HG02884 (cell line): Measurements from ENCODE around the gene PTPN4.

ENCODE experiments used
- ATAC-seq: cut with Tn5 transposase; IDR thresholded peaks from one replicate; pipeline ENCODE4 v1.9.1; 2021; ENCODE audit warnings: mild to moderate bottlenecking, moderate library complexity; ENCODE audit not compliant: unreplicated experiment

Gene PTPN4, protein sequence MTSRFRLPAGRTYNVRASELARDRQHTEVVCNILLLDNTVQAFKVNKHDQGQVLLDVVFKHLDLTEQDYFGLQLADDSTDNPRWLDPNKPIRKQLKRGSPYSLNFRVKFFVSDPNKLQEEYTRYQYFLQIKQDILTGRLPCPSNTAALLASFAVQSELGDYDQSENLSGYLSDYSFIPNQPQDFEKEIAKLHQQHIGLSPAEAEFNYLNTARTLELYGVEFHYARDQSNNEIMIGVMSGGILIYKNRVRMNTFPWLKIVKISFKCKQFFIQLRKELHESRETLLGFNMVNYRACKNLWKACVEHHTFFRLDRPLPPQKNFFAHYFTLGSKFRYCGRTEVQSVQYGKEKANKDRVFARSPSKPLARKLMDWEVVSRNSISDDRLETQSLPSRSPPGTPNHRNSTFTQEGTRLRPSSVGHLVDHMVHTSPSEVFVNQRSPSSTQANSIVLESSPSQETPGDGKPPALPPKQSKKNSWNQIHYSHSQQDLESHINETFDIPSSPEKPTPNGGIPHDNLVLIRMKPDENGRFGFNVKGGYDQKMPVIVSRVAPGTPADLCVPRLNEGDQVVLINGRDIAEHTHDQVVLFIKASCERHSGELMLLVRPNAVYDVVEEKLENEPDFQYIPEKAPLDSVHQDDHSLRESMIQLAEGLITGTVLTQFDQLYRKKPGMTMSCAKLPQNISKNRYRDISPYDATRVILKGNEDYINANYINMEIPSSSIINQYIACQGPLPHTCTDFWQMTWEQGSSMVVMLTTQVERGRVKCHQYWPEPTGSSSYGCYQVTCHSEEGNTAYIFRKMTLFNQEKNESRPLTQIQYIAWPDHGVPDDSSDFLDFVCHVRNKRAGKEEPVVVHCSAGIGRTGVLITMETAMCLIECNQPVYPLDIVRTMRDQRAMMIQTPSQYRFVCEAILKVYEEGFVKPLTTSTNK

DNA sequence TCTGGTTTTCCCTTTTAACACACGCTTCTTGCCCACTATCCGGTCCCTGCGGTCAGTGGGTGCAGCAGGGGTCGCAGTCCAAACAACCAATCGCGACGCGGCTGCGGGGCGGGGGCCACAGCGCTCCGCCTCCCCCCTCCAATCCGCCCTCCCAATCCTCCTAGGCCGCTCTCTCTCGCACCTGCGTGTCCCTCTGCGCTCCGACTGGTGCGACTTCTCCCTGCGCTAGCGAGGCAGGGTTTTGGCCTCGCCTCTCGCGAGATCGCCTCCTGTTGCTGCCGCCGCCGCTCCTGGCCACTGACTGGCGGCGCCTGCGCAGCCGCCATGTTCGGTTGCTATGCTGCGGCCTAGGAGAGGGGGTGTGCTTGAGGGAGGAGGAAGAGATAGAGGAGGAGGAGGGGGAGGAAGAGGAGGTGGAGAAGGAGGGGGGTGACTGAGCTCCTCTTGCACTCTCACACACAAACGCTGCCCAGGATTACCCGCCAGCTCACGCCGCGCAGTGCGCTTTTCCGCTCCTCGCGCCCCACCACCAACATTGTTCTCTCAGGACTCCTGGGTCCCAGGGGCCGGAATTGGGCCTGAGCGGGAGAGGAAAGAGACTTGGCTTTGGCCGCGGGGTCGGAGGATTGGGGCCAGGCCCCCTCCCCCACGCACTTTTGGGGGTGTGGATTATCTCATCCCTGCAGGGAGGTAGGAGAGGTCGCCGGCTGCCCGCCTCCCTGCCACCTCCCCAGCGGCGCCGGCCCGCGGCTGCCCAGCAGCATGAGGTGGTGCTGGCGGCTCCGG, at the start of gene PTPN4:
TSS of gene PTPN4 (plus strand) at position 472 of the 786 bp plus-strand sequence. CDS start 49,932 bp downstream, outside the sequence.
- ATAC-seq = peak; percentile 89

DNA sequence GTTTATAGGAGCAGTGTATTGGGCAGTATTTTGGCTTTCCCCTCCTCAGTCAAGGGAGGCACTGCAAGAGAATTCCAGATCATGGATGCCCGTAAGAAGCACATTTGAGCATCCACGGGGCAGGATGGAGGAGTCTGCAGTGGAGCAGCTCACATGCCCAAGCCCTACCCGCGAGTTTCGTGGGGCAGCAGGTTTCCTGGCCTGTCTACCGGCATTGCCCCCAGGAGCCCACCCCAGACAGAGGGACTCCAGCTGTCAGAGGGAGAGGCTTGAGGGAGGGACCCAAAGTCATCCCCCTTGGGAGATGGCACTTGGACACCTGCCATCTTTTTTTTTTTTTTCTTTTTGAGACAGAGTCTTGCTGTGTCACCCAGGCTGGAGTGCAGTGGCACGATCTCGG, 49.4 kb upstream of the PTPN4 start:
- no peak for ATAC-seq

GRCh38 chr2:119711352-119711751, 48.4 kb upstream of the PTPN4 start:
- ATAC-seq = no peak

- no peak for ATAC-seq
These were observed 47.2 kb upstream of the PTPN4 start for GRCh38 chr2:119712571-119712970.

DNA sequence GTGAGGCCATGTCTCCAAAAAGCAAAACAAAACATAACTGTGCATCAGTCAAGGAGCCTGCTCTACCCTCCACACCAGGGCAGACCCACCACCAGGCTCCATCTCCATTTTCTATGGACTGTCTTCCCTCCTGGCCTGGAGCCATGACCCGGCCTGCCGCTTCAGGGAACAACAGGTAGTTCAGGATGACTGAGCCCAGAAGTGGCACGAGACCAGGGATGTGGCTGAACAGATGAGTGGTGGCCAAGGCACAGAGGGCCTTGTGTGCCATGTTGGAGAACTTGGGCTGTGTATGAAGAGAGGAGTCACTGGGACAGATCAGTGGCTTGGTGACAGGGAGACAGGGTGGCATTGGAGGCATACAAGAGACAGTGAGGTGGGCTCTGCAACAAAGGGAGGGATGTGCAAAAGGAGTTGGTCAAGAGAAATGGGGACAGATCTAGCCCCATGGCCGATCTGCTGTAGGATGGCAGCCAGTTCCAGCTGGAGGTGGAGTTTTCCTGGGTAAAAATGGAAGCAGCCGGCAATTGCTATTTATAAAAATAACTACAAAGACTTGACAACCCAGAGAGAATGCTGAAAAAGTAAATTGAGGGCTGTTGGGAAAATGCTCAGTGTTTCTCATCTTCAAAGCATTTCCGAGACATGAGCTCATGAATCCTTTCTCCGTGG, 45.8 kb upstream of the PTPN4 start:
- no peak for ATAC-seq

- no peak for ATAC-seq
These were observed 44.1 kb upstream of the PTPN4 start for GRCh38 chr2:119715409-119716283.

DNA sequence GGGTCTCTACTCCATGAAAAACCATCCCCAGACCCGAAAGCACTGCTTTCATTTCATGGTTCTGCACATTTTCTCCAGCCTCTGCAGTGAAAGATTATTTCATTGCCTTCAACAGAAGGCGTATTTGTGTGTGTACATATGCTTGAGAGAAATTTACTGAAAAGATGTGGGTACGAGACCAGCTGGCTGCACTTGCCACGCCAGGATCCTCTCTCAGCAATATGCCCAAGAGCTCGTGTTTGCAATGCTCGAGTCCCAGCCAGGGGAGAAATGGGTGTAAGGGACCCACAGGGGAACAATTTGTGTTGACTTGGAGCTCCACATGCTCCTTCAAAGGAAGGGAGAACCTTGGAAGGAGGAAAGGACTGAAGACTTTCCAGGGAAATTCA, 43.4 kb upstream of the PTPN4 start:
- no peak for ATAC-seq

DNA sequence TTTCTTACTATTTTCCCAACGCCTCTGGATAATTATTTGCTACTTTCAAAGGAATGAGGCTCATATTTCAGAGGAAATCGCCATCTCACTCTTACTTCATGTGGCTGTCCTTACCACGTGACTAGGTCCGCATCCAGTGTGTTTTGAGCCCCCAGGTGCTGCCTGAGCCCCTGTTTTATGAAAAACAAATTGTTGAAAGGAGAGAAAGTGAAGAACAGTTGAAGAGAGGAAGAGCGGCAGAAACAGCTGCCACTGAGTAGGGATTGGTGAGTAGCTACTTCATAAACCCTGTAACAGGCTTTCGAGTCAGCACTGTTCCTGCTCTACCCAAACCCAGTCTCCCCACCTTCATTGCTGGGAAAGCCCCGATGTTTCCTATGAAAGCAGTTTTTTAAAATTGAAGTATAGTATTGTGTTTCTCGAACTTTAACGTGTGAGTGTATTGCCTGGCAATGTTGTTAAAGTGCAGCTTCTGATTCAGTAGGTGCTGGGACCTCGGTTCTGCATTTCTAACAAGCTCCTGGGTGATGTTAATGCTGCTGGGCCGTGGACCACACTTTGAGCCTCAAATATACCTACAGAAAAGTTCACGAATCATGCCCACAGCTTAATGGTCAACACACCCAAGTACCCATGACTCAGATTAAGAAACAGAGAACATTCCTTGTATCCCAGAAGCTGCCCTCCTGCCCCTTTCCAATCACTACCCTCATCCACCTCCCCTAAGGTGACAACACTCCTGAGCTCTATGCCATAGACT, 41.0 kb upstream of the PTPN4 start:
- ATAC-seq = no peak

DNA sequence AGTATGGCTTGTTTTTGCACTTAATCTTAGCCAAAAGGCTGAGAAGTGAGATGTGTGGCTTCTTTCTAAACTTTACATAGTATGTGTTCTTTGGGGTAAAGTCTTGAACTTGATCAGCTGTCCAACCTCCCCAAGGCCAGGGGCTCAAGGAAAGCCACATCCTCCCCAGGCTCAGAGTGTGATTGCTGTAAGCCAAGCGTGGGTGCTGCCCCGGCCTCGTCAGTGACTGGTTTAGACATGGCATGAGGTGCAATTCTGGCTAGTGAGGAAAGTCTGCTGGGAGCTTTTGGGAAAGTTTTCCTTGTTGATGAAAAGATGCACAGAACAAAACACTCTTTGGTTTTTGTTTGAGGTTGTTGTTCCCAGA, 40.5 kb upstream of the PTPN4 start:
- no peak for ATAC-seq

DNA sequence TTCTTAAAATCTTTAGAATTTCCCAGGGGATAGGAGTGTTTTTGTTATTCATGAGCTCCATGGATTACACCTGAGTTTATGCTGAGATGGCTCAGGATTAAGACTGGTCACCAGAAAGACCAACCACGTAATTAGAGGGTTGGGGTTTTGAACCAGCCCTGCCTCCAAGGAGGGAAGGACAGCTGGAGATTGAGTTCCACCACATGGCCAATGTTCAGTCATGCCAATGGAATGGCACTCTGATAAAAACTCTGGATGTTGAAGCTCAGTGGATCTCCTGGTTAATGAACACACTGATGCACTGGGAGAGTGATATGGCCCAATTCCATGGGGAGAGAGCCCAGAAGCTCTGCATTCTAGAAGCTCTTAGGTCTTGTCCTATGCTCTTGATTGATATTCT, 38.7 kb upstream of the PTPN4 start:
- no peak for ATAC-seq

- ATAC-seq = no peak
These were observed 38.3 kb upstream of the PTPN4 start for GRCh38 chr2:119721462-119721861.

GRCh38 chr2:119721904-119722303, 37.8 kb upstream of the PTPN4 start:
- no peak for ATAC-seq

- ATAC-seq = no peak
These were observed 36.5 kb upstream of the PTPN4 start for GRCh38 chr2:119723186-119723585.

DNA sequence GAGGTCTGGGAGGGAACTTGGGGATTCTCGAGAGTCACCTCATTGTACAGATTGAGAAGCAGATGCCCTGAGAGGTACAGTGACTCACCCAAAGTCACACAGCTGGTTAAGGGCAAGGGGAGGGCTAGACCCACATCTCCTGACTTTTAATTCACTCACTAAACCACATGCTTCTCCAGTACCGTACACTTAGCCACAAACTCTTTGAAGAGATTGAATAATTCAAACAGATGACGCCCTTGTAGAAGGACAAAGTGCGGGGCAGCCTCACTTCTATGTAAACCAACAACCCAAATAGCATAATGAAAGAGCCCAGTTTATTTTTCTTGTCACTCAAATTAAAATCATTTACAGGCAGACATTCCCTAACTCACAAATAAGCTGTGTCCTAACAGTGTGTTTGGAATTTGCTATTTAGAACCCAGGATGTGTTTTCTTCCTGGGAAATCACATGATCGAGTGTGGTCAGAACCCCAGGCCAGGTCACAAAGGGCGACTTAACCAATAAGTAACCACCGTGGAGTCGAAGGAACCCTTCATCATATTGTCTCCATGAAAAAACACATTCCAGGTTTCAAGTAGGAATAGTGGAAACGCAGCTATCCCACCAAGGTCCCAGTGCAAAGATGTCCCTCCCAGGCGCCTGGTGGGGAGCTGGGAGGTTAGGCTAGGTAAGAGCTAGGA, 35.8 kb upstream of the PTPN4 start:
- no peak for ATAC-seq

GRCh38 chr2:119724656-119725485, 34.9 kb upstream of the PTPN4 start:
- ATAC-seq = no peak

GRCh38 chr2:119727493-119727892, 32.2 kb upstream of the PTPN4 start:
- no peak for ATAC-seq

DNA sequence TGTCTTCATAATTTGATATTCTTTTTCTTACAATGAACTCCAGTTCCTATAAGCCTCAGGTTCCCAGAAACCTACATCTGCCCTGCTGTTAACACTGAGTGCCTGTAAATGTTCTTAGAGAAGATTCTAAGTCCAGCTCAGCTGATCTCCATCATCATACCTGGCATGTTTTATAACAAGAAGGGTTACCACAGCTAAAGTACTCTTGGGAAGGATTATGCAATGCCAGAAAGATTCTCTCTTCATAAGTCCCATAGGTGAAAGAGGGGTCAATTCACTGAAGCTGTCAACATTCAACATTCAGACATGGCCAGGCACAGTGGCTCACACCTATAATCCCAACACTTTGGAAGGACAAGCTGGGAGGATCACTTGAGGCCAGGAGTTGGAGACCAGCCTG, 31.3 kb upstream of the PTPN4 start:
- no peak for ATAC-seq
